Renal cortex interstitium (tissue), 11 donors: Measurements from ENCODE around the gene SLAMF7. TPM values are rescaled to one million over a fixed set of nuclear protein-coding genes. Genes with fewer than 3 reads are reported as not detected.
"Not testable (repeated sequence)": the region's sequence is repeated elsewhere in the genome, so short reads cannot be mapped to it uniquely, and the experiment has no call there.

Experiments
- DNase-seq, 11 donors: peaks; one replicate each; pipeline ENCODE4 v3.0.0-alpha.2; 2013; ENCODE audit warnings: low read depth in 9 of 11, low spot score in 4 of 11; ENCODE audit errors: extremely low read depth in 1 of 11
- polyA plus RNA-seq, 3 donors: library from polyadenylated mRNA; unstranded; fragments of 120-200 nt; gene quantifications; one replicate each; pipeline ENCODE4 v1.2.1, GENCODE V29; 2013; ENCODE audit not compliant: insufficient read length in 3 of 3

The SLAMF7 gene
- polyA plus RNA-seq, 3 donors = 0.33 to 0.40 (median 0.33) TPM

DNA sequence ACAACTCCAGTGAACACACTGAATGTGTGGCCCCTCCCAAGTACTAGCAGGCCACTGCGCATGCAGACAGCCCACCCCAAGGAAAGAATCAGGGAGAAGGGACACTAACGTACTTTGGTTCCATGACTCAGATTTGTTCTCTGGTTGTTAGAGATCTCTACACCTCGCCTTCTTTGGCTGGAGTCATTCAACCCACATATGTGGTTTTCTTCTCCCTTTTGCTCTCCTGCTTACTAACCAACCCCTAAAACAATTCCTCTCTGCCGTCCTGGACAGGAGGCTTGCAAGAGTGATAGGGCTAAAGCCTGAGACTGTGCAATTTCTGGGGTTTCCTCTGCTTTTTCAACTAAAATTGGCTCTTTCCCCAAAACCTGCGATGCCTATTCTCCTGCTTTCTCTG is 21.7 kb upstream of the SLAMF7 start:
- no peak for DNase-seq

DNA sequence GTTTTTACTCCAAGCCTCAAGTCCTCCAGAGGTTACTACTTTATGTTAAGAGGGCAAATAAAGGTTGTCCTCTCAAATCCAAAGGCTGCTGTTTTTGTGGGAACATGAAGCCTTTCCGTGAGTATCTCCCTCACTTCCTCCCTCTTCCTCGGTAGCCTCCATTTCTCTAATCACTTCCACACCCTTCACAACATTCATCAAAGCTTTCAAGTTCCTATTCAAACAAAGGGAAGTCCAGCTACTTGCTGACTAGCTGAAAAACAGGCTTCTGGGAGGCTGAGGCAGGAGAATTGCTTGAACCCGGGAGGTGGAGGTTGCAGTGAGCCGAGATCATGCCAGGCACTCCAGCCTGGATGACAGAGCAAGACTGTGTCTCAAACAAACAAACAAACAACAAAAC is 20.8 kb upstream of the SLAMF7 start:
- no peak for DNase-seq

DNA sequence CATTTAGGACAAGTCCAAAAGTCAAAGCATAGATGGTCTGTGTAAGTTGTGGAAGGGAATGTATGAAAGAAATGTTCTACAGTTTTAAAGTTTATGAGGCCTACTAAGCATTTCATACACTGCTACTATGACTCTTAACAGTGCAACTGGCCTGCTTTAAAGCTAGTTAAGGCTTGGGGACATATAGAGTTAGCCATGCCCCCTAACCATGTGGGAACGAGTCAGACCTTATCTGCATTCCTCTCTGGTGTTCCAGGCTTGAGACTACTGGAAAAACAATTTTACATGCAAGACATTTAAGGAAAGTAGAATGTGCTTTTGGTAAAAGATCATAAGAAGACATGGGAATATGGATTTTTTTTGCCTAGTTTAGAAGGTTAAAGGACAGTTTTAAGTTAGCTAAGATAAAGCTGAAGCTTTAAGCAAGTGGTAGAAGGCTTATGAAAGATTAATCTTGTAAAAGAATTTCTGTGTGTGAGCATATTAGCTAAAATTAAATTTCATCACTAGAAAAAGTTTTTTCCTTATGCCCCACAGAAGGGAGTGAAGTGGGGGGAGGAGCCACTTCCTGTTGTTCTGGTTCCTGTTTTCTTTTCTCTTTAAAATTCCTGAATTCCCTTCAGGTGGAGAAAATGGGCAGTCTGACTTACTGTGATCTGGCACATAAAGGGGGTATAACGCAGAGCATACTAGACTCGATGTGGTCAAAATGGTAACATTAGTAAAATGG is 18.5 kb upstream of the SLAMF7 start:
- DNase-seq = no peak

DNA sequence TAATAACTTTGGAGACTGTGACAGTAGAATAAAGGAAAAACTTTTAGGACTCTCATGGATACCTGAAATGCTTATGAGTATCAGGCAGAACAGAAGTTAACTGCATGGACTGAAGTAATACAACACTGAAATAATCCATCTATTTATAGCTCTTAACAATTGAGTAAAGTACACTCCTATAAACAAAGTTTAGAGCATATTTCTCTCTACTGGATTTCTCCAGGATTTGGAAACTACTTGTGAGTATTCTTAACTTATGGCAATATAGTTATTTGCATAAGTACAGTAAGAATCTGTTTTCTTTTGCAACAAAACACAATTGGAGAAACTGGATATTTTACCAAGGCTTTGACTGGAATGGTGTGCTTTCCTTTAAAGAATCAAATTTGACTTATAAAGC is 17.6 kb upstream of the SLAMF7 start:
- no peak for DNase-seq

DNA sequence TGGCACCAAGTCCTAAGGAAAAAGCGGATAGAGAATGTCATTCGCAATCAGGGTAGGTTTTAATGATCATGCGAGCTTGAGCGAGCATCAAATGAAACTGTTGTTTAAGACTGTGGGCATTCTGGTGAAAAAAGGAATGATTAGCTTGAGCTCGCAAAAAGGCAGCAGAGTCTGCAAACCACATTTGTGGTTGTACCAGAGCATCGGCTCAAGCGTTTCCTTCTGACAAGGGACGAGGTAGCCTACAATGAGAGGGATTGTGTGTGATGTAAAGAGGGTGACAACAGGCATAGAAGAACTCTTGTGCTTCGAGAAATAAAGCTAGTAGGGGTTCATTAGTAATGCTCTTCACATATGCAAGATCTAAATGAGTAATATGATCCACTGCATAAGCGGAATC is 16.3 kb upstream of the SLAMF7 start:
- no peak for DNase-seq

DNA sequence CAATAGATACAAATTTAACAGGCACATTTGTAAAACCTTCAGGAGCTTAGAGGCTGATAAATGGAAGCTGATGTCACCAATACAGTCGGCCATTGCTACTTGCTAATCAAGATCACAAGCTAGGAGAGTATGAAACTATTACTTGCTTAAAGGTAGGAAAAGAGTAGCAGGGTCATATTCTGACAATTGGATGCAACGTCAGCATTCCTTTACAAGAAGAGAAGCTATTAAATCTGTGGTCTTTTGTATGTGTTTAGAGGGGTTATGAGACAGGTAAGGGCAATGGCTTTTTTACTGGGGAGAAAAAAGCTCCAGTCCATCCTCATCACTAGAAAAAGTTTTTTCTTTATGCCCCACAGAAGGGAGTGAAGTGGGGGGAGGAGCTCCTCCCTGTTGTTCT is 15.7 kb upstream of the SLAMF7 start:
- no peak for DNase-seq

DNA sequence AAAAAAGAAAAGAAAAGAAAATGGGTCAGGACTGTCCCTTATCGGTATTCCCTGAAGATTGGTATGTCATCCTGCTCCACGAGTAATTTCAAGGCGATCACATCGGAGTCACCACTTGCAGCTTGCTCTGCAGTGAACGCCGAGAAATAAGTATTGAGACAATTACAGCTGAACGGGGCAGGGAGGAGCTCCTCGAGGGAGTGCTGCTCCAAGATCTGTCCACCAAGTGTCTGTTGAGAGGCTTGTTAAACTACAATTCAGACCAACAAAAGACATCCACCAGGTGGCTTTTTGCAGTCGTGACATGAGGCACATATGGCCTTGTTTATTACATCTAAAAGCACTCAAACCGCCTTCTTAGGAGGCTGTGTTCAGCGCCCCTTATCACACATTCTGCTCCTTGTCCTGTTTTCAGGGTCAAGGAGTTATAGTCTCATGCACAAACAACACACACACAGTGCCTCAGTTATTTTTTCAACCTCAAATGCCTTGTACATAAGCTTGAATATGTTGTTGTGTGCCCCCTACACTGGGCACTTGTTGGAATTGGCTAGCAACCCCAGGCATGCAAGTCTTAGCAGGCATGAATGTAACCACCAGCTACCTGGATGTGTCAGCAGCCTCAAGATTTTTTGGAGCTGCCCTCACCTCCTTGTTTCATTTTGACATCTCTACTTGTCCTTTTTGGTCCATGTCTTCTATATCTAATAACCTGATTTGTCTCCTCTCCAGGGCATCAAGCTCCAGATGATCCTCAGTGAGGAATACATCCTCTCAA is 14.4 kb upstream of the SLAMF7 start:
- DNase-seq = no peak

DNA sequence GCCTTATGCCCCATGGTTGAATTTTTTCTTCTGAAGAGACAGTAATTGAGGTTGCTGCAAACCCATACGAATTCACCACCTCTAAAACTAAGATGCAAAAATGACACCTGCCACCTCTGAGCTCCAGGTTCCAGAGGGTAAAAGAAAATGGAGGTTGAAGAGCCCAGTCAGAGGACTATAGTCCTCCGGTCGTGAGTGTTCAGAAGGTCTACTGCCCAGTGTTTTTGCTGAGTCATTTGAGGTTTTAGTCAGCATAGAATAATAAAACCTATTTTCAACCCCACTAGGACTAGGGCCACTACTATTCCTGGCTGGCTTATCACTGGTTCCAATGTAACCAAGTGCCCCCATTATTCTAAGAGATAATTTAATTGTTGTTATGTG is 12.9 kb upstream of the SLAMF7 start:
- DNase-seq = no peak

DNA sequence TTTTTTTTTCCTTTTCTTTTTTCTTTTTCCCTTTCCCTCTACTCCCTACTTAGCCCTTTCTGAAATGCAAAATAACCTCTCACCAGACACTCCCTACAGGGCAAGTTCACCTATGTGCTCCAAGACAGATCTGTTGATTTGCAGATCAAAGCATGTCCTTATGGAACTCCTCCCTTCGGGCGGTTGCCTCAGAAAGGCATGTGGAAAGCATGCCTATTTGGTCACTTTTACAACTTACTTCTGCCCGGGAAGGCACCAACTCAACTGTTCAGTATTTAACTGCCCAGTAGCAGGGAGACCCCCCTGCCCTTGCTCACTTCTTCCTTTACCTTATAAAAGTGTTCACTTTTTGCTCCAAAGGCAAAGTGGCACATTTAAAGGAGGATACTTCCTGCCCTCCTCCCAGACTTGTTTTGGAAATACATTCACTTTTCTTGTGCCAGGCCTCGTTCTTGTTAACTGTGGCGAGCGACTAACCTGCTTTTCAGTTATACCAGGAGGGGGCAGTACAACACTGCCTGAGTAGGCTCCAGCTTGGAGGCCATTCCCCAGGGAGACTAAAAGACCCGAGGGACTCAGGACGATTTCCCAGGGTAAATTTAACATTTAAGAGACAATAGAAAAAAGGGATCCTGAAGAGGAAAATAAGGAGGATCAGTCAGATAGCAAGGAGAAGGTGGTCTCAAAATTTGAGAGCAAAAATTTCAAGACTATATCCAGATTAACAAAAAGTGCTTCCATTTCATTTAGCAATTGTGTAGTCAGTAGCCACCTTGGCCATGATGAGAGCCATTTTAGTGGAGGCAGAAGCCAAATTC is 12.3 kb upstream of the SLAMF7 start:
- peak; percentile 17 to 56 (median 40) for DNase-seq

DNA sequence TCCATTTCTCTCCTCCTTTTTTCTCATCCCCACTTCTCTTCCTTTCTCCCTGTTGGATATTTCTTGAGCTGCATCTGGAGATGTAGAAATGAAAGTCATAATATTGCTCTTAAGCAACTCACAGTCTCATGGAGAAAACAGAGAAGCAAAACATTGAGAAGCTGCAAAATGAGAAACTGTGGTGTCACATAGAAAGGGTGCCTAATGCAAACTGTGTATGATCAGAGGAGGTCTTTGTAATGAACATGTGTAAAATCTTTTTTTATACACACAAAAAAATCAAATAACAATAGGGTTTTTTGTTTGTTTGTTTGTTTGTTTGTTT is 11.8 kb upstream of the SLAMF7 start:
- DNase-seq = no peak

DNA sequence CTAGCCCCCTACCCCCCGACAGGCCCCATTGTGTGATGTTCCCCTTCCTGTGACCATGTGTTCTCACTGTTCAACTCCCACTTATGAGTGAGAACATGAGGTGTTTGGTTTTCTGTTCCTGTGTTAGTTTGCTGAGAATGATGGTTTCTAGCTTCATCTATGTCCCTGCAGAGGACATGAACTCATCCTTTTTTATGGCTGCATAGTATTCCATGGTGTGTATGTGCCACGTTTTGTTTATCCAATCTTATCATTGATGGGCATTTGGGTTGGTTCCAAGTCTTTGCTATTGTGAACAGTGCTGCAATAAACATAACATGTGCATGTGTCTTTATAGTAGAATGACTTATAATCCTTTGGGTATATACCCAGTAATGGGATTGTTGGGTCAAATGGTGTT is 7.5 kb upstream of the SLAMF7 start:
- DNase-seq = not testable (repeated sequence)

DNA sequence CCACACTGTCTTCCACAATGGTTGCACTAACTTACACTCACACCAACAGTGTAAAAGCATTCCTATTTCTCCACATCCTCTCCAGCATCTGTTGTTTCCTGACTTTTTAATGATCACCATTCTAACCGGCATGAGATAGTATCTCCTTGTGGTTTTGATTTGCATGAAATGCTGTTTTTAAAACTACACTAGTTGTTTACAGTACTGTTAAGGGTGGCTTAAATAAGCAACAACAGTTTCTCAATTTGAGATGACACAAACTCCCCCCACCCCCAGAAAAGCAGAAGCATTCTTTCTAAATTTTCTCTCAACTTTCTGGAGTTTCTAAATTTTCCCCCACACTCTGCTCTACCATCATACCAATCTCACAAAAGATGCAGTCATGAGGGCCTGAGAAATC is 7.1 kb upstream of the SLAMF7 start:
- DNase-seq = no peak

DNA sequence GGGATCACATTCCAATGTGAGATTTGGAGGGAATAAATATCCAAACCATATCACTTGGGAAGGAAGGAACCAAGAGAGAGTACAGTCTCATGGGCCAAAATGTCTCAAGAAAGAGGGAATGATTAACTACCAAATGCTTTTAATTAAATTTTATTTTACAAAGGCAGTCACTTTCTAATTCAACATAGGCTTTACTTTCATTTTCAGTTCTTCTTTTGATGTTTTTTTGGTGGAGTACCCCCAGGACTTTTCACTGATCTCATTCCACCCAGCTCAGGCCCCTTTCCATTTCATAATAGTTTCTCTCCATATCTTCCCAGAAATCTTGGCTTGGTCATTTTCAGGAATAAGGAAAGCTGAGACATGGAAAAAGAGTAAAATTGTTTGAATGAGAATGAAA is 5.1 kb upstream of the SLAMF7 start:
- no peak for DNase-seq

DNA sequence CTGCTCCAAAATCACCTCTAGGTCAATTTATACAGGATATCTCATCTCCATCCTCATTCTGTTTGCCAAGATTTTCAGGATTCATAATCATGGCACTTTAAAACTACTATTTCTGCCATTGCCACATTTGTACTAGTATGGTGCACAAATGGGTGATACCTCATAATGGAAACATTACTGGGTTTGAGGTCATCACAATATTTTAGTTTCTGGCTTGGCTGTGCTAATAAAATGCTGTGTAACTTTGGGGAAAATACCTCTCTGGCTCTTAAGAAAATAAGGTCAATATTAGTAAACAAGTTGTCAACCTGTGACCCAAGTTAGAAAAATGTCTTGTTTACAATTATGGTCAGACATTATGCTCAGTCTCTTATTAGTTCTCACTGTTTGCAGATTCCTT is 4.7 kb upstream of the SLAMF7 start:
- no peak for DNase-seq

DNA sequence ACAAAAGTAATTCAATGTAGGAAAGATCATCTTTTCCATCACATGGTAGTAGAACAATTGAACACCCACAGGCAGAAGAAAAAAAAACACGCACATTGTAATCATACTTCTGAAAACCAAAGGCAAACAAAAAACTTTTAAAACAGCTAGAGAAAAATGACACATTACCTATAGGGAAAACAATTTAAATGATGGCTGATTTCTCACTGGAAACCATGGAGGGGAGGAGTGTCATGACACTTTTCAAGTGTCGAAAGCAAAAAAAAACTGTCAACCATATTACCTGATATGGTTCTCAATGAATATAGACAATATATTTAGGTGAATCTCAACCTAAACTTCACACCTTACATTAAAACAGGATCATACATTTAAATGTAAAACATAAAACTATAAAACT is 776 bp upstream of the SLAMF7 start:
- no peak for DNase-seq

DNA sequence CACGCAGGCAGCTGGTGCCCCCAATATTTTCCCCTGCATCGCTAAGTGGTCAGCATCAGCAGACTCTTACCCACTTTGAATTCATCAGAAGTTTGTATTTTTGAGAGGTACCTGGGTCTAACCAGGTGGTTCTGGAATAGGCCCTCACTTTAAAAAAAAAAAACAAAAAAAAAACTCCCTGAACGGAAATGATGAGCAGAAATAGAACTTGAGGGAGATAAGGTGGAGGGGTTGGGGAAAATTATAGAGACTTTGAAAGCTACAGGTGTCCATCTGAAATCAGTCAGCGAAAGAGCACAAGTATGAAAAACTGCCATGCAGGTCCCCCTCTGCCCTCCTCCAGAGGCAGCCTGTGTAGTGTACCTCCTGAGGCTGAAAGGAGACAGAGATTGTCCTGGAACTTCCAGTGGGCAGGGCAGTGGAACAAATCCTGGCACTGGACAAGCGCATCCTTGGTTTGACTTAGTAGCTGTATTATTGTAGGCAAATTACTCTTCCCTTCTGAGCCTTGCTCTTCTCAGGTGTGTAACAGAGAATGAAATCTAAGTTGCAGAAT is 1.2 kb downstream of the SLAMF7 start:
- no peak for DNase-seq

DNA sequence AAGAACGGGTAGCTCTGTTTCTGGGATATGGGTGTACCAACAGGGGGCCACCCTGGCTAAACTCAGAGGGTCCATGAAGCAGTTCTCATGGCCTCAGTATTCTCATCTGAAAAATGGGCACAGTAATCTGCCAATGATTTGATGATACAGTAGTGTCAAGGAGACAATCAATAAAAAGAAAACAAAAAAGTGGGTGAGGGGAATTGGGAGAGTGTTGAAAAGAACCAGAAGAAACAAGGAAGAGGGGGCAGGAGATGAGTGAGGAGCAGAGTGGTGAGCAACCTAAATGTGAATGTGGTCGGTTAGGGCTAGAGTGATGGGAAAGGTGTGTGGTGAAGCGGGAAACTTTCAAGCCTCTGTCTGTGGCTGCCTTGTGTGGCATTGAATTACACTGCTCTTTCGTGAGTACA is 2.0 kb downstream of the SLAMF7 start:
- DNase-seq = no peak

DNA sequence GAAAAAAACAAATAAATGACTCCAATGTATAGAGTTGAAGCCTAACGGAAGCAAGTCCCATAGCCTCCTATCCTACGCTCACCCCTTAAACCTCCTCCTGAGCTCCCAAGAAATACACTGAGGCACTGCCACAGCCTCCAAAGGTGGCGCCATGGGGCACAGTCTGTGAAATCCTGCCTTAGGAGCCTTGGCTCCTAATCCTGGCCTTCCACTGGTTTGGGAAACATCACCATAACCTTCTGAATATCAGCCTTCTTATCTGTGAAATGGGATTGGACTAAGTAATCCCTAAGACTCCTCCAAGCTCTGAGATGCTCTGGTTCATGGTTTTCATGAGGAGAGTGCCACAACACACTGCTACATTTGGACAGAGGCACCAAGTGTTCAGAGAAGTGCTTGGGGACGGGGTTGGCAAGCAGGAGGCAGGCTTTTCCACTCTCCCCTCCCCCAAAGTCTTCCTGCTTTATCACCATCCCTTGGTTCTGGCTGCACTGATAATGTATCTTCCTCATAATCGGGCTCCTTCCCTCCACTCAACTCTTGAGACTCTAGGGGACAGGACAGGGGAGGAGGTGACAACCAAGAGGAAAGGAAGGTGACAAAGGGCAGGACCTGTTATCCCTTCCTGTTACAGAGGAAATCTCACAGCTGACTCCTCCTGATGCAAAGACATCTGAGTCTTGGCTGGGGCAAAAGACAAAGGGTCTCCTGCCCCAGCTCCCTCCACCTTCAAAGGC is 2.7 kb downstream of the SLAMF7 start:
- DNase-seq = no peak

DNA sequence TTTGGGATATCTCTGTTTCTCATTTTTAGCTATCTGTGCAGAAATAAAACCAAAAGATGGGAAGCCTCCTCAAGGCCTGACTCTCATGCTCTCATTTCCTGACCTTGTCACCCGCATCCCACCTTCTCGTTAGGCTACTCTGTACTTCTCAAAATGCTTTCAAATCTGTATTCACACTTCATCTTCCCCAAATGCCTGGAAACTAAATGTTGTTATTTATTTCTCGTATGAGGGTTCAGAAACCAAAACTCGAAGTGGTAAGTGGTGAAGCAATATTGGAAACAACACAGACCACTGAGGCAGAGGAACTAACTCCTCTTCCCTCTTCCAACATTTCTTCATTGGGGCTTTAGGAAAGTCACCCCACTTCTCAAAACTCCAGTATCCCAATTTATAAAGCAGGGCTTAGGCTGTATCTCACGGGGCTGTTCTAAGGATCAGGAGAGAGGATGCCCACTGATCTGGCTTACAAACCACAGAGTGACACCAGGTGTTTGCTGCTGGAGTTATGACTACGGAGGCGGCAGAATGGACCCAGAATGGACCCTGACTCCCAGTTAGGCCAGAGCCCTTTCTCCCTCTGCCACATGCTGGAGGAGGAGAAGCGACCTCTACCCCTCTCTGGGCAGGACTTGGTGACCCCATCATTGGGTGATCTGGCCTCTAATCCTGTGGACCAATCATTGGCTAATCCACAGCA is 3.5 kb downstream of the SLAMF7 start:
- no peak for DNase-seq
